HG02973 (cell line): Measurements from ENCODE around the gene GNL2.
"Not testable (repeated sequence)": the region's sequence is repeated elsewhere in the genome, so short reads cannot be mapped to it uniquely, and the experiment has no call there.

Experiments used
- ATAC-seq: cut with Tn5 transposase; IDR thresholded peaks from one replicate; pipeline ENCODE4 v1.9.1; 2021; ENCODE audit warnings: moderate library complexity; ENCODE audit not compliant: unreplicated experiment

GNL2 gene

GRCh38 chr1:37609002-37609401 is 13.3 kb upstream of the GNL2 start:
- ATAC-seq = no peak

- ATAC-seq = no peak
Observed at GRCh38 chr1:37606481-37607263, 10.9 kb upstream of the GNL2 start.

- ATAC-seq = no peak
Observed at GRCh38 chr1:37605806-37606474, 10.2 kb upstream of the GNL2 start.

- no peak for ATAC-seq
Observed at GRCh38 chr1:37605061-37605650, 9.4 kb upstream of the GNL2 start.

GRCh38 chr1:37602750-37603694 is 7.3 kb upstream of the GNL2 start:
- ATAC-seq = no peak

GRCh38 chr1:37601441-37601840 is 5.7 kb upstream of the GNL2 start:
- ATAC-seq = no peak

GRCh38 chr1:37599940-37600339 is 4.2 kb upstream of the GNL2 start:
- ATAC-seq = no peak

GRCh38 chr1:37596182-37596667 is 488 bp upstream of the GNL2 start:
- ATAC-seq = no peak

- no peak for ATAC-seq
Observed at GRCh38 chr1:37593726-37594125, 2.0 kb downstream of the GNL2 start.

GRCh38 chr1:37588939-37589338 is 6.8 kb downstream of the GNL2 start:
- no peak for ATAC-seq

GRCh38 chr1:37584544-37584943 is 11.2 kb downstream of the GNL2 start:
- not testable (repeated sequence) for ATAC-seq

GRCh38 chr1:37575692-37576091 is 20.0 kb downstream of the GNL2 start:
- no peak for ATAC-seq

GRCh38 chr1:37574834-37575480 is 20.8 kb downstream of the GNL2 start:
- ATAC-seq = no peak

GRCh38 chr1:37570528-37571334 is 25.0 kb downstream of the GNL2 start:
- no peak for ATAC-seq

- ATAC-seq = no peak
Observed at GRCh38 chr1:37567023-37567422, 28.7 kb downstream of the GNL2 start.

GRCh38 chr1:37564892-37565291 is 30.8 kb downstream of the GNL2 start:
- ATAC-seq = no peak

GRCh38 chr1:37562984-37563383 is 32.8 kb downstream of the GNL2 start:
- no peak for ATAC-seq

GRCh38 chr1:37561133-37562132 is 34.3 kb downstream of the GNL2 start:
- no peak for ATAC-seq
